GM21717 (cell line): ENCODE results near the gene DGKG.

Experiments used
- ATAC-seq: cut with Tn5 transposase; IDR thresholded peaks from one replicate; pipeline ENCODE4 v1.9.1; 2021; ENCODE audit warnings: mild to moderate bottlenecking, moderate library complexity; ENCODE audit not compliant: unreplicated experiment

The DGKG gene

GRCh38 chr3:186216900-186217819 is 144.9 kb downstream of the DGKG start:
- ATAC-seq, result no peak

GRCh38 chr3:186214670-186215069 is 147.4 kb downstream of the DGKG start:
- no peak for ATAC-seq

GRCh38 chr3:186213946-186214345 is 148.1 kb downstream of the DGKG start:
- no peak for ATAC-seq

- no peak for ATAC-seq
Observed at GRCh38 chr3:186212611-186213010, 149.4 kb downstream of the DGKG start.

- ATAC-seq, result no peak
Observed at GRCh38 chr3:186210852-186211500, 151.1 kb downstream of the DGKG start.

- no peak for ATAC-seq
Observed at GRCh38 chr3:186209810-186210752, 152.0 kb downstream of the DGKG start.

GRCh38 chr3:186208296-186208989 is 153.6 kb downstream of the DGKG start:
- ATAC-seq, result no peak

- no peak for ATAC-seq
Observed at GRCh38 chr3:186207515-186207914, 154.5 kb downstream of the DGKG start.

- no peak for ATAC-seq
Observed at GRCh38 chr3:186200726-186201125, 161.3 kb downstream of the DGKG start.

- no peak for ATAC-seq
Observed at GRCh38 chr3:186198442-186198841, 163.6 kb downstream of the DGKG start.

GRCh38 chr3:186194451-186194811 is 167.6 kb downstream of the DGKG start:
- no peak for ATAC-seq

GRCh38 chr3:186193534-186194450 is 168.2 kb downstream of the DGKG start:
- no peak for ATAC-seq

- no peak for ATAC-seq
Observed at GRCh38 chr3:186192823-186193222, 169.2 kb downstream of the DGKG start.

GRCh38 chr3:186189492-186189891 is 172.5 kb downstream of the DGKG start:
- no peak for ATAC-seq

- no peak for ATAC-seq
Observed at GRCh38 chr3:186187401-186188275, 174.4 kb downstream of the DGKG start.

- ATAC-seq, result no peak
Observed at GRCh38 chr3:186185194-186185787, 176.7 kb downstream of the DGKG start.

GRCh38 chr3:186184021-186184420 is 178.0 kb downstream of the DGKG start:
- no peak for ATAC-seq

GRCh38 chr3:186182850-186183249 is 179.2 kb downstream of the DGKG start:
- ATAC-seq, result no peak
